Chondrocyte (in vitro differentiated cells): ENCODE results near the gene HMX1. TPM values are rescaled to one million over a fixed set of nuclear protein-coding genes. Genes with fewer than 3 reads are reported as not detected.
A peak's percentile ranks its signal among the peaks of the same experiment; 100 is the strongest.

Experiments used
- DNase-seq: peaks from one replicate; pipeline ENCODE4 v3.0.0; 2021; ENCODE audit warnings: mixed read lengths, low spot score
- H3K27ac Mint-ChIP-seq: one replicate; pipeline ENCODE4 v1.8.0; 2021; ENCODE audit warnings: mild to moderate bottlenecking, moderate library complexity, mixed read lengths; ENCODE audit not compliant: unreplicated experiment
- H3K27me3 Mint-ChIP-seq: 2 replicates; pipeline ENCODE4 v1.8.0; 2021; ENCODE audit warnings: low read depth, mixed read lengths
- H3K36me3 Mint-ChIP-seq: 2 replicates; pipeline ENCODE4 v1.8.0; 2021; ENCODE audit warnings: low read depth, mixed read lengths
- H3K4me1 Mint-ChIP-seq: 2 replicates; pipeline ENCODE4 v1.8.0; 2021; ENCODE audit warnings: low read depth, mild to moderate bottlenecking, mixed read lengths
- H3K4me3 Mint-ChIP-seq: one replicate; pipeline ENCODE4 v1.8.0; 2021; ENCODE audit warnings: mild to moderate bottlenecking, moderate library complexity, mixed read lengths; ENCODE audit not compliant: unreplicated experiment
- H3K9me3 Mint-ChIP-seq: 2 replicates; pipeline ENCODE4 v1.8.0; 2021; ENCODE audit warnings: low read depth, mixed read lengths
- total RNA-seq: library from RNA; stranded (reverse); gene quantifications from 3 replicates; pipeline ENCODE4 v1.2.1, GENCODE V29; 2021
- TF ChIP-seq, protein P1 (sequence below): fragments of 200-600 bp; sonication (generic); IDR thresholded peaks from 2 replicates; pipeline ENCODE4 v1.5.0; 2021; ENCODE audit warnings: antibody characterized with exemption, mild to moderate bottlenecking, moderate library complexity

HMX1 gene
- total RNA-seq, 1 donor from 2014 or later, result not detected

DNA sequence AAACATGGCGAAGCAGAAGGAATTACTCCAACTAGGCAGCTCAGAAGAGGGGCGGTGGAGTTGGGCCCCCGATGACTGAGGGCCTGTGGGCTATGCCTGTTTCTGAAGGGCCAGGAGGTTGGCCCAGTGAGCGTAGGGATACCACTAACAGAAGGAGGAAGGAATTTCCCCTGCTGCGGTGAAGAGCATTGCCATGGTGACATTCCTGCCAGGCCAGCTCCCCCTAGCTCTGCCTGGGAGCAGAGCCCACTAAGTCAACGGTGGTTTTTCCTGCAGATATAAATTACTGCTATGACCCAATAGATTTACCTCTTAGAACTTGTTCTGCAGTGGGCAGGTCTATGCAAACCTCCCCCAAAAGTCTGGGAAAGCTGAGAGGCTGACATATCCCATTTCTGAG is 28.9 kb upstream of the HMX1 start:
- peak; percentile 50 for DNase-seq
- Mint-ChIP-seq H3K27ac (no peak overlapping the region), H3K4me3 (no peak overlapping the region), H3K36me3 (peaks cover 4% of the 10 kb centered on the region), H3K9me3 (peaks cover 15% of the 10 kb centered on the region), H3K27me3 (peaks cover 29% of the 10 kb centered on the region), H3K4me1 (no peaks in the 10 kb centered on the region)
- TF ChIP-seq, protein P1, sequence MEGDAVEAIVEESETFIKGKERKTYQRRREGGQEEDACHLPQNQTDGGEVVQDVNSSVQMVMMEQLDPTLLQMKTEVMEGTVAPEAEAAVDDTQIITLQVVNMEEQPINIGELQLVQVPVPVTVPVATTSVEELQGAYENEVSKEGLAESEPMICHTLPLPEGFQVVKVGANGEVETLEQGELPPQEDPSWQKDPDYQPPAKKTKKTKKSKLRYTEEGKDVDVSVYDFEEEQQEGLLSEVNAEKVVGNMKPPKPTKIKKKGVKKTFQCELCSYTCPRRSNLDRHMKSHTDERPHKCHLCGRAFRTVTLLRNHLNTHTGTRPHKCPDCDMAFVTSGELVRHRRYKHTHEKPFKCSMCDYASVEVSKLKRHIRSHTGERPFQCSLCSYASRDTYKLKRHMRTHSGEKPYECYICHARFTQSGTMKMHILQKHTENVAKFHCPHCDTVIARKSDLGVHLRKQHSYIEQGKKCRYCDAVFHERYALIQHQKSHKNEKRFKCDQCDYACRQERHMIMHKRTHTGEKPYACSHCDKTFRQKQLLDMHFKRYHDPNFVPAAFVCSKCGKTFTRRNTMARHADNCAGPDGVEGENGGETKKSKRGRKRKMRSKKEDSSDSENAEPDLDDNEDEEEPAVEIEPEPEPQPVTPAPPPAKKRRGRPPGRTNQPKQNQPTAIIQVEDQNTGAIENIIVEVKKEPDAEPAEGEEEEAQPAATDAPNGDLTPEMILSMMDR, result no peak

DNA sequence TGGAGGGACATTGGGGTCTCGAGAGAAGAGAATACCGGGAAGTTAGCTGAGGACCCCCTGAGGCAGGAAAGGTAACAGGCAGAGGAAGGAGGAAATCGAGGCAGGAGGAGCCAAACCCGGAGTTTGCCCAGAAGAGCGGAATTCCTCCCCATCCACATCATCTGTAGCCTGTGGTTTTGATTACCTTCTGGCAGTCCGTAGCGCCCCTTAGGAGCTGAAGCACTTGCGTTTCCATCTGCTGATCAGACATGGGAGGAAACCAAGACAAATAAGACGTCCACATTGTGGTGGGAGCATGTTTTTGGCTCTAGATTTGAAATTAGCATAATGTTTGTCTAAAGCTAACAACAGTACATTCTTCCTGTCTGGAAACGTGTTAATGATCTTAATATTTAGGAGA is 26.8 kb upstream of the HMX1 start:
- H3K4me1 Mint-ChIP-seq, result peaks cover 4% of the 10 kb centered on the region
- TF ChIP-seq, protein P1, result no peak
- H3K4me3 Mint-ChIP-seq, result no peak overlapping the region
- DNase-seq, result no peak
- H3K36me3 Mint-ChIP-seq, result peaks cover 4% of the 10 kb centered on the region
- H3K27ac Mint-ChIP-seq, result no peak overlapping the region
- H3K9me3 Mint-ChIP-seq, result peaks cover 15% of the 10 kb centered on the region
- H3K27me3 Mint-ChIP-seq, result peaks cover 32% of the 10 kb centered on the region

DNA sequence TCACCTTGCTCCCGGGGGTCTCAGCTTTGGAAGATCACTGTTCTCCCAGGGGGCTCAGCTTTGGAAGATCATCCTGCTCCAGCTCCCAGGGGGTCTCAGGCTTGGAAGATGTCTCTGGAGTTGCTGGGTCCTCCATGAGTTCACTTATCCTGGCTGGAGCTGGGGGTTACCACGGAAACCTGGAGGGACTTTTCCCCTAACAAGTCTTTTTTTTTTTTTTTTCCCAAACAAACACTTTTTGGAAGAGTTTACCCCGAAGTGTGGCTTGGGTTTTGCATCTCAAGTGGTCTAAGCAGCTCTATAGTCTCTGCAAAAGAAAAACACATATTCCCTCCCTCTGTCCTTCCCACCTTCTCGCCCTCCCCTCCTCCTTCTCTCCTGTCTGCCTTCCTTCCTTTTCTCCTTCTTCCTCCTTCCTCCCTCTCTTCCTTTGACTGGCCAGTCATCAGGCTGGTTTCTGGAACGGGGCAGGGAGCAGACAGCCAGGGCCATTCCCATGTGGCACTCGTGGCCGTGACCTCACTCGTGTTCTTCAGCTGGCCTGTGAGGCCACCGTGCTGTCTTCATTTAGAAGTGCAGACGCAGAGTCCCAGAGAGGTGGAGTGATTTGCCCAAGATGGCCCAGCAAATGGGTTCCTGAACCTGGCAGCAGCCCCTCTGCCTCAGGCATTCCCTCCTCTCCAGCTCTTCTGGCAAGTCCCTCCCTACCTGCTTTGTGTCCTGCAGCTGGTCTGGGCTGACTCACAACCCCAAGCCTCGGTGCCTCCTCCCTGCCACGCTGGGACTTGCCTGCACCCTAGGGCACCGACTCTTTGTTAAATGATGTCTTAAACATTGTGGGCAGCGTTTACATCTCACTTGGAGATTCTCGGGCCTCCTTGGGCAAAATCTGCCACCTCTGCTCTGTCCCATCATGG is 25.9 kb upstream of the HMX1 start:
- no peak overlapping the region for H3K4me3 Mint-ChIP-seq
- TF ChIP-seq, protein P1, result no peak
- H3K9me3 Mint-ChIP-seq, result peaks cover 13% of the 10 kb centered on the region
- peaks cover 2% of the 10 kb centered on the region for H3K36me3 Mint-ChIP-seq
- no peak overlapping the region for H3K27ac Mint-ChIP-seq
- peaks cover 4% of the 10 kb centered on the region for H3K4me1 Mint-ChIP-seq
- peaks cover 34% of the 10 kb centered on the region for H3K27me3 Mint-ChIP-seq
- no peak for DNase-seq

DNA sequence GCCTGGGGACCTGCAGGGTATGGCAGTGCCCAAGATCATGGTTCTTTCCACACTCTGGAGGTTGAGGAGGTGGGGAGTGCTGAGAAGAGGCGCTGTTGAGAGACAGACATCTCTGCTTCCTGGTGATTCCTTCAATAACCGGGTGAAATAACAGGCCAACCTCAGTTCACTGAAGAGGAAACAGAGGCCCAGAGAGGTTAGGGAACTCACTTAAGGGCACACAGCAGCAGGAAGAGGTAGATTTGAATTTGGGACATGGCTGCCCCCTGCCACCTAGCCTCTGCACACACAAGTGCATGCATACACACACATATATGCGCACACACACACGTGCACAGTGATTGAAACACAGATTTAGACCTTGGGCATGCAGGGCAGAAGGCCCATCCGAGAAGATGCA is 24.9 kb upstream of the HMX1 start:
- no peak overlapping the region for H3K4me3 Mint-ChIP-seq
- H3K9me3 Mint-ChIP-seq, result peaks cover 5% of the 10 kb centered on the region
- H3K27me3 Mint-ChIP-seq, result peaks cover 35% of the 10 kb centered on the region
- no peak for DNase-seq
- H3K27ac Mint-ChIP-seq, result no peak overlapping the region
- H3K36me3 Mint-ChIP-seq, result peaks cover 1% of the 10 kb centered on the region
- TF ChIP-seq, protein P1, result no peak
- peaks cover 4% of the 10 kb centered on the region for H3K4me1 Mint-ChIP-seq

DNA sequence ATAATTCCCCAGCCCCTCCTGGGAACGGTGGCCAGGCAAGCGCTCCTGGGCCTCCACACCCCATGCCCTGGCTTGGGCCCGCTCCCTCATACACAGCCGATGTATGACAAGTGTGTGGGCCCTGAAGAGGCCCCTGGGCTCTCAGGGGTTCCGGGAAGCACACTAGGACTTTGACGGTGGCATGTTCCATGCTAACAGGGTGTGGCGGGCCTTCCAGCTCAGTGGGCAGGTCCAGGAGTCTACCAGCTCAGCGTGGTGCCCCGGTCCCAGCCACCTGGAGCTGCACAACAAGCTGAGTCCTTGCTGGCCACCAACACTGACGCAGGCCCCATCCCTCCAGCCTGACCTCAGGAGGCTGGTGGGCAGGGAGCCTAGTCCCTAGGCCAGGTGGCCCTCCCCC is 24.4 kb upstream of the HMX1 start:
- no peak for DNase-seq
- peaks cover 4% of the 10 kb centered on the region for H3K4me1 Mint-ChIP-seq
- no peaks in the 10 kb centered on the region for H3K36me3 Mint-ChIP-seq
- H3K9me3 Mint-ChIP-seq, result peaks cover under 1% of the 10 kb centered on the region
- peaks cover 39% of the 10 kb centered on the region for H3K27me3 Mint-ChIP-seq
- no peak overlapping the region for H3K27ac Mint-ChIP-seq
- TF ChIP-seq, protein P1, result no peak
- no peak overlapping the region for H3K4me3 Mint-ChIP-seq
